GM19395 (cell line): ENCODE data around the gene SNTG2.
A peak's percentile ranks its signal among the peaks of the same experiment; 100 is the strongest.

Experiments used
- ATAC-seq: cut with Tn5 transposase; IDR thresholded peaks from one replicate; pipeline ENCODE4 v1.9.1; 2021; ENCODE audit warnings: mild to moderate bottlenecking, moderate library complexity; ENCODE audit not compliant: unreplicated experiment

The SNTG2 gene

DNA sequence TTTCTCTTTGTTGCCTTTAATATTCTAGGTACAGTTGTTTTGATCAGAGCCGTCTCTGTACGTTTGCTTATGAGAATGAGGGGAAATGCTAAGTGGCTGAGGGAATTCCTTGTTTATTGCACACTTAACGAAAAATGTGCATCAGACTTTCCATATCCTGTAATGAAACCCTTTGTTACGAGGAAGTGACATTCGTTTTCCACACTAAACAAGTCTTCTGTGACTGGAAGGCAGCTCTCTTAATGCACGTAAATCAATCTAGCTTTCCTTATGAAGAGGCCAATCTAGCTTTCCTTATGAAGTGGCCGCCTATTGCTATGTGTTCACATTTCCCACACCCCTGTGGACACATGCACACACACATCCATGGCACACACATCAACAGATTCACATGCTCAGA, 186.2 kb downstream of the SNTG2 start:
- ATAC-seq: no peak

DNA sequence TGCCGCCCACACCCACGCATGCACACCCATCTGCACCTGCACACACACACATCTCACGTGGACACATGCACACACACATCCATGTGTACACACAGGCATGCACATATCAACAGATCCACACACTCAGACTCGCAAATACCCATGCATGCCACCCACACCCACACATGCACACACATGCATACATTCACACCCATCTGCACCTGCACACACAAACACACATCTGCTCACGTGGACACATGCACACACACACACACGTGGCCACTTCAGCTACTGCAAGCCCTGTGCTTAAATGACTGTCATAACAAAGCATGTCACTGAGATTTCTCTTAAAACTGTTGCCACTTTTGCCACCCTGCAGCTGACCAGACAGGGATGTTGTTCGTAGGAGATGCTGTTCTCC, 186.6 kb downstream of the SNTG2 start:
- ATAC-seq: no peak

DNA sequence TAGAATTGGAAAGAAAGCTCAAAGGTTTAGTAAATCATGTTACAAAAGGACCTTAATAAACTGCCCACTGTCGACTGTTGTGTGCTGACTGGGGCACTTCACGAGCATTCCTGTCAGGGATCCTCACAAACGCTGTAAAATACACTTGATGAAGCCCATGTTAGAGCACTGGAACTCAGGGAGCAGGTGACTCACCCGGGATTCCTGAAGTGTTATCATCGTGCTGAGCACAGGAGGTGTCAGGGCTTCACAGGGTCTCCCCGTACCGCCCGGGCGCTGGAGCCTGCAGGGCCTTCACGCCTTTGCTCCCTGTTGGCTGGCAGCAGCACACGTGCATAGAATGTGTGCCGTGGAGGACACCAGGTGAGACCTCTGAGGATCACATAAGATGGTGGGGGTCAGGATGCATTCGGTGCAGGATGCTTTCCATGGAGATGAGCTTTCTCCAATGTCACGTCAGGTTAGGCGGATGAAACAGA, 187.3 kb downstream of the SNTG2 start:
- no peak for ATAC-seq

DNA sequence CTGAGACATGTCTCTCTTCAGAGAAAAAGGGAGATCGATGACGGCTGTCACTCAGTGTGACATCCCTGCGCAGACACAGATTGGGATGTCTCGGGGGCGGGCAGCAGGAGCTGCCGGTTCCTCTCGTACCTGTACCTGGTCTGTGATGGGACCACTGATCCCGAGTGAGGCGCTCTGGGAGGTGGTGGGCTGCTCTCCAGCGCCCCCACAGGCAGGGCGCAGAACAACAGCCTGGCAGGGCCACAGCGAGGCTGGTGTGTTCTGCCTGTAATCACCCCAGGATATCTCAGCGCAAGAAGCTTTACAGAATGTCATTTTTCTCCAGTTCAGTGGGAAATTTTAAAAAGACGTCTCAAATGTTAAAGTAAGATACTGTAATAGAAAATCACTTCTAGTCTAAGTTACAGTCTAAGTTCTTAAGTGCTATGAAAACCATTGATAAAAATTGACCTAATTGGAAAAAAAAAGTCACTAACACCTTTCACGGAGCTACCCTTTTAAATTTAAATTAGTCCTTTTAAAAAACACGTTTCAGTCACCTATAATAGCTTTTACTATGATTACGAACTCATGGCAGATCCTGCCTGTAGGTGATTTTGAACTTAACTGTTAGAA, 189.8 kb downstream of the SNTG2 start:
- ATAC-seq: peak; percentile 81

DNA sequence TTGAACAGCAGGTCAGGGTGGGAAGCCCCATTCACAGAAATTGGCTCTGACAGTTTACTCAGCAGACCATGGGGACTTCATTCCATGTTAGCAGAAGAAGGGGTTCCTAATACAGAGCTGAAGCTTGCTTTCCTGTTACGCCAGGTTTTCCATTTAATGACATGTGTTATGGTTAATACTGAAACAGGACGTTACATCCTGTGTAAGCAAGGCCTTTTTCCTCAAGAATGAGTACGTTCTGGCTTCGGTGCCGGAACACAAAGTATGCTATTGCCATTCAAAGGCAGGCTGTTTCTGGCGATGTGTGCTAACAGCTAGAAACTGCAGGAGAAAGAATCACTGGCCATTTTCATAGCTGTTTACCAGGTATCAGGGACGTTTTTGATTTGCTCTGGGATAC, 190.4 kb downstream of the SNTG2 start:
- no peak for ATAC-seq

DNA sequence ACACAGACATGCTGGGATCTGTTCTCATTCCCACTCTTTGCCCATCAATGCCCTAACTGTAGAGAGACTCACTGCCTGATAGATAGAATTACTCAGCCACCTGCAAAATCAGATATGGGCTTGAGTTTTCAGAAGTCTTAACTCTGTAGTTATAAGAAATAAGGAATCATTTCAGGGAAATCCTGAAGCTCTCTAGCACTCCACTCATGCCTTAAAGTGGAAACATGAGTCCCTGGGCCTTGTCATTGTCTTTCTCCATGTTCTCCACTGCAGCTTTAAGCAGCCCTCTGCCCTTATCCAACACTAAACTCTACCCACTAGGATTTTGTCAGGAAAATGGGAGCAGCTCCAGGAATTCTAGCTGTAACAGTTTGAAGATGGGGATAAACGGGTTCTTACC, 192.5 kb downstream of the SNTG2 start:
- ATAC-seq: no peak

DNA sequence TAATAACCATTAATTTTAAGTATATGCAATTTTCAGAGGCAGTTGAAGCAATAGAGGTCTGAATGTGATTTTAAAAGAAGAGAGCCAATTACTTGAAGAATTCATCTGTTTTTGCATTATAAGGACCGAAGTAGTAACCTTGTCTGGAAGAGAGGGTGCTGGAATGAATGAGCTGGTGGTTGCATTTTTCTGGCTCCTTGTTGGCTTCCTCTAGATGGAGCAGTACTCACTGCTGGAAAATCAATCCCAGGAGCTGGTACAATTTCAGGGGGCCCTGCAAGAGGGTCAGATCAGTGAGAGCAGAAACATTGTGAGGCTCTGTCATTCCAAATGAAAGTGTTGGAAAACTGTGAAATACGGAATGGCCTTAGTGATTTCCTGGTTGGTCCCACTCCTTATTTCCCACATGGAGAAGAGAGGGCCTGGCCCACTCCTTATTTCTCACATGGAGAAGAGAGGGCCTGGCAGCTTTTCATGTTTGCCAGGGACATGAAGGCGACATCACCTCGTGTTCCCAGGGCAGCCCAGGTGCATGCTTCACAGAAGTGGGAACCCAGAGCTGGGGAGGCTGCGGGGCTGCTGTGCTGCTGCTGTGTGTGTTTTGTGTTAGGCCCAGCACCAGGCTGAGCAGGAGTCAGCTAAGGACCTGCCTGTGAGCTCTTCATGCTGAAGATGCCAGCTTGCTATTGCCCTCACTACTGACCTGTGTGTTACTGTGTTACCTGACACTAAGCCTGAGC, 197.4 kb downstream of the SNTG2 start:
- no peak for ATAC-seq

DNA sequence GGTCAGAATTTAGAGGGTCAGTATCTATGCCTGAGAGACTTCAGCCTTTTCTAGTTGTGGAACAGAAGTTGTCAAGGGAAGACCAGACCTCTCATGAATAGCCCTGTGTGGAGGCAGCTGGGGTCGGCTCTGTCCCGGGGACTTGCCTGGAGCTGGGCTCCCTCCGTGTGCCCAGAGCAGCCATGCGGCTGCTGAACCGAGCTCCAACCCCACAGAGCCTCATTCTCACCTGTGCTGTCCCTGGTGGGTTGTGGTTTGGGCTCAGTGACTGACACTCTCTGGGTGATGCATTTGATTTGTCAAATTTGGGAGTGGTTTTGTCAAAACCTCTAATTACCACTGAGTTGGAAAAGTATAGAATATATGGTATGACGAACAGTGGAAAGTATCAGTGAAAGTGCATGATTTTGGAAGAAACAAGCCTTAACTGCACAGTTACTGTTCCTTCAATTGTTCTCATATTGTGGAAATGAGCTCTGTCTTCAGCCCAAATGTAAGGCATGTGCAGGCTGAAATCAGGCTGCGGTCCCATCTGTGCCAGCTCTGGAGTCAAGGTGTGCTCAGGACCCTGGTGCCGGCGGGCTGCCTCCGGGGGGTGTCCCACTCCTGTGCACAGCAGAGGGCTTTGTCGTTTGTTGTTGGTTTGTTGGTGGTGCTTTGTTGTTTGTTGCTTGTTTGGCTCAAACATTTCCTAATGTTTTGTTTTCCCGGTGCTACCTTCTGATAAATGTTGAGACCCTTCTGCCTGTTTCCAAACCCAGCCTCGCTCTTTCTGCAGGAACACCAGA, 200.3 kb downstream of the SNTG2 start:
- no peak for ATAC-seq

DNA sequence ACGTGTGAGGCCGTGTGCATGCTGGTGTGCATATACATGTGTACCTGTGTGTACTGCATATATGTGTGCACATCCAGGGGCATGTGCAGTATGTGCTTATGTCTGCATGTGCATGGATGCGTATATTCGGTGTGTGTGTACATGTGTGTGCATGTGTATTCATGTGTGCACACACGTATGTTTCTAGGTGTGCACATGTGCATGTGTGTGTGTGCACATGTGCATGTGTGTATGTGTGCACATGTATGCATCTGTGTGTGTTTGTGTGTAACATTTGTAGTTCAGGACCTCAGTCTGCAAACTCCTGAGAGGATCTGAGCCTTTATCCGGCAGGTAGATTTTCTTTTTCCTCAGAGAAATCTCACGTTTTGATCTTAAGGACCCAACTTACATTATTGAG, 201.7 kb downstream of the SNTG2 start:
- no peak for ATAC-seq

DNA sequence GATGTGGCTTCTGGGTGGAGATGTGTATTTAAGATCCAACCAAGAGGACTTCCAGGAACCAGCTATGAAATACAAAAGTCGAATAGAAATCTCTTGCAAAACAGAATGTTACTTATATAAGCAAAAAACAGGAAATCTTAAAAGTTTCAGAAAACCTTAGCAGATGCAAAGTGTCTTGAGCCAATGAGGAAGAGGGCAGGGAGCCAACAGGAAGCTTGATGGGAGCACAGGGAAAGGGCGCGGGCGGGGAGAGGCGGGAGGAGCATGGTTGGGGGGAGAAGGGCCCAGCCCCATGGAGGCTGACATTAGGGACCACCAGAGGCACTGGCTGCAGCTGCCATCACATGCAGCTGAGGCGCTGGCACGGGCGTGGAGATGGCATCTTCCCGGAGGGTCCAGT, 203.3 kb downstream of the SNTG2 start:
- no peak for ATAC-seq

DNA sequence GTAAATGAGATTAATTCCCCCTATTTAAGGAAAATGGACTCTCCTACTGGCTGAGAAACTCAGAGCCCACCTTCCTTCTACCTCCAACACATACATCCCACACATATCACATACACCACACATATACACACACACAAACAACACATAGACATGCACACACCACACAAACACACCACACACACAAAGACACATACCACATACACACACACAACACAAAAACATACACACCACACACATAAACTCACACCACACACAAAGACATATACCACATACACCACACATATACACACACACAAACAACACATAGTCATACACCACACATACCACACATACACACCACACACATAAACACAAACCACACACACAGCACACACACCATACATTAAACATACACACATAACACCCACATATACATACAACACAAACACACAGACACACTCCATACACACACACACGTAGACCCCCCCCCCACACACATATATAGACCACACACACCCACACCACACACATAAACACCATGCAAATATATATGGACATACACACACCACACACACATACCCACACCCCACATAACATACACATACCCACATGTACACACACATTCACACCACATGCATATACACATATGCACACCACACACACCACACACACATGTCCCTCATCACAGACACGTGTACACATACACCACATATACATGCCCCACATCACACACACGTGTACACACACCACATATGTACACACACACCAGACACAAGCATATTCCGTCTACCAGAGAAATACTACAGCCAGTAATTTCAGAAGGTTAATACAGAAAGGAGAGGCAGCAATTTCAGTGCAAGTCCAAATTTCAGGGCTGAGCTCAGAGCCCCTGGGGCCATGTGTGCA, 204.3 kb downstream of the SNTG2 start:
- ATAC-seq: no peak

DNA sequence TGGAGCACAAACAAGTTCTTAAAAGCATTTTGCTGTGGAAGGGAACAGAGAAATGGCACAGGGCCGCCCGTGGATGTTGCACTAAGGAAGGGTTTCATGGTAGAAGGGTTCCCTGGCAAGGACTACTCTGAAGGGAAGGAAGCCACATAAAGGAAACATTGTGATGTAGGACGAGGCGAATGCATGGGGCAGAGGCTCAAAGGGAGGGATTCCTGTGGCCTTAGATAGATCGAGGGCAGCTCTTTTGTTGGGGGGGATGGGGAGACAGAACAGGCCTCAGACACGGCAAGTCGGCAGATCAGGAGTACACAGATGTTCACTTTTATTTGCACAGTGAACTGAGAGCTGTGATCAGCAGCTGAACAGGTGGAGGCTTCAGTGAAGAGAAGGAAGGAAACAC, 205.4 kb downstream of the SNTG2 start:
- ATAC-seq: no peak

DNA sequence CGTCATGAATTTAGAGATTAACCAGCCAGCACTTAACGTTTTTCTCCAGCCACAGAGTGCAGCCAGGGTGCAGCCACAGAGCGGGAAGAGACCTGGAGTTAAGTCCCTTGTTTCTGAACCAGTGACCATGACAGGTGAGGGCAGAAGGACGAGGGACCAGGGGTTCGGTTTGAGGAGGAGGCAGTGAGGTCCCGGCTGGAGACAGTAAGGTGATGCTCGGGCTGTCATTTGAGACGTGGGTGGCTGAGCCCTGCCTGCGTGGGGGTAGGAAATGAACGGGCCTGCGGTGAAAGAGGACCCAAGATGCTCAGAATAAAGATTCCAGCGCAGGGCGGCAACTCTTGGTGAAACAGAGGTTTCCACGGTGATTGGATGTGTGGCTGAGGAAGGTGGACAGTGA, 205.9 kb downstream of the SNTG2 start:
- no peak for ATAC-seq

DNA sequence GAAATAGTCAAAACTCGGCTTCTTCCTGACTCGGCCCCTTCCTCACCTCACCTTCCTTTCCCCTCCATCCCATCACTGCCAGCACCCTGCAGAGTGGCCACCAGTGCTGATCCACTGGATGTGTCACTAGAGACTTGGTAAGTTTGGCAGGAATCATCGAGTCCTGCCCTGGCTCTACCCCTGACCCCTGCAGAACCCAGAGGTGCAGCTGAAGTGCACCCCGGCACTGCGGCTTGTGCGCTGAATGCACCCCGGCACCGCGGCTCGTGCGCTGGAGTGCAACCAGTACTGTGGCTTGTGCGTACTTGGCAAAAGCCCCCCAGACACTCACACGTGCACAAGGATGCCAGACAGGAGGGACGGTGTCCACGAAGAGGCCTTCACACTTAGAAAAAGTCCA, 206.5 kb downstream of the SNTG2 start:
- no peak for ATAC-seq

DNA sequence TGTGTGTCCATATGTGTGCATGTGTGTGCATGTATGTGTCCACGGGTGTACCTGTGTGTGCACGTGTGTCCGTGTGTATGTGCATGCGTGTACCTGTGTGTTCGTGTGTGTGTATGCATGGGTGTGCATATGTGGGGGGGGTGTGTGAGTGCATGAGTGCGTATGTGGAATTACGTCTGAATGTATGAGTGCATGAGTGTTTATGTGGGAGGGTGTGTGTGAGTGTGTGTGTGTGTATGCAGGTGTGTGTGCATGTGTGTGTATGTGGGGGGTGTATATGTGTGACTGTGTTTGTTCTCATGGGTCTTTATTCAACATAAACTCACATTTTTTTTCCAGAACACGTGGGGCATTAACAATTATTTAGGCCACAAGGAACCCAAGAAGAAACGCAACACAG, 208.4 kb downstream of the SNTG2 start:
- no peak for ATAC-seq

DNA sequence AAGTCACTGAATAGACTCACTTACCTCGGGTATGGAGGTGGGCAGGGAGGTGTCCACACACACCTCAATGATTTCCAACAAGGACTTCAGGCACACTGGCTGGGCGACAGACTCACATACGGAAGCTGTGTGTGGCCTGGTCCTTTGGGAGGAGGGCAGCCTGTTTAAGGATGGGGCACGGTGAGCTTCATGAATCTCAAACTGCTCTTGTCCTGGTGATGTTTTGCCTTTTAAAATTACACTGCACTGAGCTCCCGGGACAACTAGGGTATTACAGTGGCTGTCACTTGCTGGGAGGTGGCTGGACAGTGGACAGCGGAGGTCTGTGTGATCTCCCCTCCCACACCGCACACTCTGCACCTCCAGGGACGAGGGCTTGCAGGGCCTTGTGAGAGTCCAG, 211.6 kb downstream of the SNTG2 start:
- no peak for ATAC-seq

DNA sequence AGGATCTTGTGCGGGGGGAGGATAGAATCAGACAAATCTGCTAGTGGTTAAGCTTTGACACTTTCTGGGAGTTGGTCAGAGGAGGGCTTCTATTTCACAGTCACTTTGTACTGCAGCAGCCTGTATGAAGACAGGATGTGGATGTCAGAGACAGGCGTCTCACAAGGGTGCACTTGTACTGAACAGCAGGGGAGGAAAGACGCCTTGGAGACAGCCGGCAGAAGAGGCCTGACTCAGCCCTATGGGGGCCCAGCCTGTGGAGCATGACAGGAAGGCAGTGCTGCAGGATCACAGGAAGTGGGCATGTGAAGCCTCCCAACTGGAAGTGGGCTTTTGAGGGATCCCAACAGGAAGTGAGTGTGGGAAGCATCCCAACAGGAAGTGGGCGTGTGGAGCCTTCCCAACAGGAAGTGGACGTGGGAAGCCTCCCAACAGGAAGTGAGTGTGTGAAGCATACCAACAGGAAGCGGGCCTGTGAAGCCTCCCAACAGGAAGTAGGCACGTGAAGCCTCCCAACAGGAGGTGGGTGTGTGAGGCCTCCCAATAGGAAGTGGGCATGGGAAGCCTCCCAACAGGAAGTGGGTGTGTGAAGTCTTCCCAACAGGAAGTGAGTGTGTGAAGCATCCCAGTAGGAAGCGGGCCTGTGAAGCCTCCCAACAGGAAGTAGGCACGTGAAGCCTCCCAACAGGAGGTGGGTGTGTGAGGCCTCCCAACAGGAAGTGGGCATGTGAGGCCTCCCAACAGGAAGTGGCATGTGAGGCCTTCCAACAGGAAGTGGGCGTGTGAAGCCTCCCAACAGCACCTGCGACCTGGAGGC, 212.3 kb downstream of the SNTG2 start:
- ATAC-seq: no peak

DNA sequence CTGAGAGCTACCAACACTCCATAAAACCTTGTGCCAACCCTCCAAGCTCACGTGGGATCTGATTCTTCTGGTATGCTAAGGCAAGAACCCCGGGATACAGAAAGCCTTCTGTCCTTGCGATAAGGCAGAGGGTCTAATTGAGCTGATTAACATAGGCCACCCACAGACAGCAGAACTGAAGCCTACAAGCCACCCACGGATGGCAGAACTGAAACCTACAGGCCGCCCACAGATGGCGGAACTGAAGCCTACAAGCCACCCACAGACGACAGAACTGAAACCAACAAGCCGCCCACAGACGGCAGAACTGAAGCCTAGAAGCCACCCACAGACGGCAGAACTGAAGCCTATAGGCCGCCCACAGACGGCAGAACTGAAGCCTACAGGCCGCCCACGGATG, 216.3 kb downstream of the SNTG2 start:
- ATAC-seq: no peak

DNA sequence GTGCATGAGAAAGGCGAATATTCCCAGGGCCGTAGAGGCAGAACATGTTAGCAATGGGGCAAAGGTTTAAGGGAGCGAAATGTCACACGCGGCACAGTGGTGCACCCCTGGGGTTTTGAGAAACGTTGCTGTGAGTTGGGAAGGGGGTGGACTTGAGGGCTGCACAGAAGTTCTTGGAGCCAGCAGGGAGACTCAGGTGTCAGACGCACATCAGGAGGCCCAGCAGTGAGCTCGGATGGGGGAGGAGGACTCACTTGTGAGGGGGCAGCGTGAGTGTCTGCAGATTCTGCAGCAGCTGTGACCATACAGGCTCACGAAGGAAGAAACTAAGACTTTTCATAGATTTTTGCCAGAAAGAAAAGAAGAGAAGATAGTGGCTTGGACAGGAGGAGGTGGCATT, 218.2 kb downstream of the SNTG2 start:
- no peak for ATAC-seq

DNA sequence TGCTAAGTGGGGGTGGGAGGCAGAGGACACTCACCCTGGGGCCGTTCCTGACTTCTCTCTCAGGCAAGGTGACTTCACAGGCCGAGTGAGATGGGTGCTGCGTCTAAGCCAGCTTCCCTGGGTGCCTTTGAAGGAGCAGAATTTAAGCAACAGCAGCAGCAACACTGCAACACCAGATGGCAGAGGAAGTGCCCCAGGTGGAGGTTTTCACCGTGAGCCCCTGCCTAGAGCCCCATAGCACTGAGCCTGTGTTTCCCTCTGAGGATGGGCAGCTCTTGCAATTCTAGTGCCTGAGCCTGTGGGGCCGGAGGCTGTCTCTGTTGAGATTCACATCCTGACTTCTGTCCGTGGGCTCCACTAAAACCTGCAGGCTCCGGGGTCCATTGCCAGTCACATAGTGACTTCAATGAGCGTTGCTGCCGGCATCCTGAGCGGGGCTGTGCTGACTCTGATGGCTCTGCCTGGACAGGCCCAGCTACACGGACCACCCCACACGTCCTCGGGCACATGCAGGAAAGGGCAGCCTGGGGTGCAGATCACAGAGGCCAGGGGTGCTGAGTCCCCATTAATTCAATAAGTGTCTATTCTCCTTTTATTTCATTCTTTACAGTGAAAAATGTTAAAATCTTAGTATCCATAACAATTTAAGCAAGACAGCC, 218.8 kb downstream of the SNTG2 start:
- ATAC-seq: no peak
